Lung (tissue), 12 donors: ENCODE results near the gene CDIPT. TPM values are rescaled to one million over a fixed set of nuclear protein-coding genes. Genes with fewer than 3 reads are reported as not detected.

Source experiments
- ATAC-seq: fragments of 200-7000 bp; cut with Tn5 transposase; one replicate; pipeline ENCODE4 v1.9.1; 2020; ENCODE audit warnings: moderate number of reproducible peaks; ENCODE audit not compliant: insufficient read depth, low FRiP score
- DNase-seq, 3 donors: peaks; one replicate each; pipeline ENCODE4 v3.0.0-alpha.2; 2013 to 2017
- H3K27ac ChIP-seq, 2 donors: one replicate each; pipeline ENCODE4 v1.5.1; 2013; ENCODE audit warnings: mild to moderate bottlenecking in 2 of 2, moderate library complexity in 2 of 2, control low read depth in 1 of 2, inconsistent platforms in 1 of 2, low read depth in 1 of 2, low read length in 1 of 2
- H3K27me3 ChIP-seq, 3 donors: one replicate each; pipeline ENCODE4 v1.5.1; 2013; ENCODE audit warnings: low read length in 2 of 3; ENCODE audit not compliant: control insufficient read depth in 3 of 3, insufficient read depth in 3 of 3
- H3K36me3 ChIP-seq, 4 donors: one replicate each; pipeline ENCODE4 v1.5.1; 2013; ENCODE audit warnings: low read length in 4 of 4, mild to moderate bottlenecking in 1 of 4, moderate library complexity in 1 of 4; ENCODE audit not compliant: control insufficient read depth in 4 of 4, insufficient read depth in 4 of 4
- H3K4me1 ChIP-seq, 5 donors: one replicate each; pipeline ENCODE4 v1.5.1; 2013; ENCODE audit warnings: low read length in 5 of 5, mild to moderate bottlenecking in 2 of 5, moderate library complexity in 1 of 5; ENCODE audit not compliant: control insufficient read depth in 5 of 5, insufficient read depth in 5 of 5
- H3K4me3 ChIP-seq: one replicate; pipeline ENCODE4 v1.5.1; 2013; ENCODE audit warnings: mild to moderate bottlenecking, control low read depth, moderate library complexity
- H3K9ac ChIP-seq, 2 donors: one replicate each; pipeline ENCODE4 v1.5.1; 2013; ENCODE audit warnings: low read length in 2 of 2, control low read depth in 1 of 2; ENCODE audit not compliant: insufficient read depth in 1 of 2
- H3K9me3 ChIP-seq, 4 donors: one replicate each; pipeline ENCODE4 v1.5.1; 2013; ENCODE audit warnings: low read length in 3 of 4, mild to moderate bottlenecking in 1 of 4, moderate library complexity in 1 of 4; ENCODE audit not compliant: control insufficient read depth in 4 of 4, insufficient read depth in 3 of 4
- WGBS, 2 donors: extraction: QIAGEN DNeasy Blood & Tissue Kit; methylation state at CpG; one replicate each; pipeline ENCODE4 v1.1.7; 2013; 5-methylcytosine and 5-hydroxymethylcytosine counted together
- polyA plus RNA-seq, 2 donors: library from polyadenylated mRNA; stranded (reverse); fragments of 200-250 nt; gene quantifications; one replicate each; pipeline ENCODE4 v1.2.1, GENCODE V29; 2013
- total RNA-seq, 2 donors: library from RNA; depleted of rRNA in 1 of 2; stranded (reverse); fragments of >200 nt in 1 of 2; gene quantifications; one replicate each; pipeline ENCODE4 v1.2.1, GENCODE V29; 2014 to 2021
- TF ChIP-seq, protein P1 (sequence below): IDR thresholded peaks from 2 replicates; pipeline ENCODE4 v1.5.1; 2012; ENCODE audit warnings: mild to moderate bottlenecking; ENCODE audit errors: control extremely low read depth, extremely low read depth
- donor health status: control.
- donor health status: control.
- donor health status: Bipolar disorder and iron deficiency.
- donor health status: healthy.
- donor health status: DM: yes; HTN: yes; CAD: no.

The CDIPT gene
- total and polyA plus RNA-seq, 4 donors, result 66.9 to 105 (median 73.3) TPM

DNA sequence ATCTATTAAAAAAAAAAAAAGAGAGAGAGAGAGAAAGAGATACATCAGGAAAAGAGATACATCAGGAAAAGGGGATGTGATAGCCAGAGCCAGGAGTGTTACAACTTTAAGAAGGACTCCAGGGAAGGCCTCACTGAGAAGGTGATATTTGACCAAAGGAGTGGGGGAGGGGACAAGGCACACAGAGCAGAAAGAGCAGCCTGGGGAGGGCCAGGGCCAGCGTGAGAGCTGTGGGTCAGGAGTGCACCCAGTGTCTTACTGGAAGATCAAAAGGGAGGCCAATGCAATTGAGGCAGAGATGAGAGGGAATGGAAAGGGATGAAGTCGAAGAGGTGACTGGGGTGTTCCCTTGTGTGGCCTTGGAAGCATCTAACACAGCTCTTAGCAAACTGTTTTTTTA is 44.9 kb upstream of the CDIPT start:
- H3K27ac ChIP-seq, result no peak overlapping the region
- TF ChIP-seq, protein P1, sequence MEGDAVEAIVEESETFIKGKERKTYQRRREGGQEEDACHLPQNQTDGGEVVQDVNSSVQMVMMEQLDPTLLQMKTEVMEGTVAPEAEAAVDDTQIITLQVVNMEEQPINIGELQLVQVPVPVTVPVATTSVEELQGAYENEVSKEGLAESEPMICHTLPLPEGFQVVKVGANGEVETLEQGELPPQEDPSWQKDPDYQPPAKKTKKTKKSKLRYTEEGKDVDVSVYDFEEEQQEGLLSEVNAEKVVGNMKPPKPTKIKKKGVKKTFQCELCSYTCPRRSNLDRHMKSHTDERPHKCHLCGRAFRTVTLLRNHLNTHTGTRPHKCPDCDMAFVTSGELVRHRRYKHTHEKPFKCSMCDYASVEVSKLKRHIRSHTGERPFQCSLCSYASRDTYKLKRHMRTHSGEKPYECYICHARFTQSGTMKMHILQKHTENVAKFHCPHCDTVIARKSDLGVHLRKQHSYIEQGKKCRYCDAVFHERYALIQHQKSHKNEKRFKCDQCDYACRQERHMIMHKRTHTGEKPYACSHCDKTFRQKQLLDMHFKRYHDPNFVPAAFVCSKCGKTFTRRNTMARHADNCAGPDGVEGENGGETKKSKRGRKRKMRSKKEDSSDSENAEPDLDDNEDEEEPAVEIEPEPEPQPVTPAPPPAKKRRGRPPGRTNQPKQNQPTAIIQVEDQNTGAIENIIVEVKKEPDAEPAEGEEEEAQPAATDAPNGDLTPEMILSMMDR, result no peak

DNA sequence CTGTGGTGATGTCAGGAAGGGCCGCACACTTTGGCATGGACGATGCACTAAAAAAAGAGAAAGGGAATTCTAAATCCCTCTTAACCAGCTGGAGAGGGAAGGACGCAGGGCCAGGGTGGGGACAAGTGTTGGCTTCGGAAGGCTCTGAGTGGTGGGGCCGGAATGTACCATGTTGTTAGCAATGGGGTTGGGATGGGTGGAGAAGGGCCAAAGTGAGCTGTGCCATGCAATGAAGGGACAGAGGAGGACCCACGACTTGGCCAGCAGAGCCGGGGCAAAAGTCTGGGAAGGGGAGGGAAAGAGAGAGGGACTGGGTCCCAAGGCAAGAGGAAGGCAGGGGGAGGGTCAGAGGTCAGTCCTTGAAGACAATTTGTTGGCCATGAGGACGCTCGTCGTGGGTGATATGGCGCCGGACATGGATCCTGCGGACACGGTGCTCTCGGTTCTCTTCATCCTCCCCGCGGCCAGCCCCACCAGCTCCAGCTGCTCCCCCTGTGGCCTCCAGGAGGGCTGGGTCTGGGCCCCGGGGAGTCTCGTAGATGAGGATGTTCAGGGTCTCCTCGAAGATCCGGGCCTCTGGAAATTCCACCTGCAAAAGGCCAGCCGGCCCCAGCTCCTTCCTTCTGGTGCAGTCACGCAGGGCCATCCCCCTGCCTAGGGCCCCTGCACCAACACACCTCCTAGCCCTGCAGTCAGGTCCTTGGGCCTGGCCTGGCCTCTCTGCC is 43.7 kb upstream of the CDIPT start:
- Histone ChIP-seq H3K27ac (no peak overlapping the region), H3K9ac (no peak overlapping the region), H3K4me3 (no peak overlapping the region), H3K27me3 (no peaks in the 10 kb centered on the region), H3K9me3 (no peaks in the 10 kb centered on the region), H3K36me3 (peaks cover 0 to 4% (median 0%) of the 10 kb centered on the region in 4 donors), H3K4me1 (no peaks in the 10 kb centered on the region)
- no peak for DNase-seq
- no peak for ATAC-seq
- WGBS, 2 donors, result 86 to 90% methylated on average over 23 of the region's 23 CpGs
- TF ChIP-seq, protein P1, result no peak

More for the DNA sequence above, 44.9 kb upstream of the CDIPT start:
- Histone ChIP-seq H3K4me1 (no peaks in the 10 kb centered on the region), H3K27me3 (no peaks in the 10 kb centered on the region), H3K36me3 (peaks cover 0 to 4% (median 0%) of the 10 kb centered on the region in 4 donors), H3K9ac (no peak overlapping the region), H3K9me3 (no peaks in the 10 kb centered on the region), H3K4me3 (no peak overlapping the region)
- ATAC-seq (no peak), DNase-seq (no peak)
- WGBS, 2 donors, result 78 to 79% methylated on average over 2 of the region's 2 CpGs

DNA sequence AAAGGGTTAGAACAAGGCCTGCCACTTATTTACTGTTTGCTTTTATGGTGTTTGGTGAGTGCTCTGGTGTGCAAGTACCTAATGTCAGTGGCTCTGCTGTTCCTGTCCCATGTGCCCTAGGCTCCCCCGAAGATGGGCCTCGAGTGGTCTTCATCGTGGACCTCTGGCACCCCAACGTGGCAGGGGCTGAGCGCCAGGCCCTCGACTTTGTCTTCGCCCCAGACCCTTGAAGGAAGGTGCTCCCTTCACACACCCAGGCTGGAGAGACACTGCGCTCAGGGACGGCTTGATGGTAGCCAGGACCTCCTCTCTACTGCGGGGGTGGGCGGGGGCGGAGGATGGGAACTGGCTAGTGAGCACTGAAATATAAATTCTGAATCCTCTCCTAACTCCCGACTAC is 42.6 kb upstream of the CDIPT start:
- Histone ChIP-seq H3K9ac (no peak overlapping the region), H3K4me3 (no peak overlapping the region), H3K9me3 (no peaks in the 10 kb centered on the region), H3K4me1 (peaks cover 0 to 2% (median 0%) of the 10 kb centered on the region in 5 donors), H3K27me3 (peaks cover 0 to 5% (median 0%) of the 10 kb centered on the region in 3 donors), H3K36me3 (peaks cover 0 to 4% (median 0%) of the 10 kb centered on the region in 4 donors), H3K27ac (no peak overlapping the region)
- DNase-seq (no peak), ATAC-seq (no peak)
- TF ChIP-seq, protein P1, result no peak
- WGBS, 2 donors, result 89 to 90% methylated on average over 13 of the region's 13 CpGs

DNA sequence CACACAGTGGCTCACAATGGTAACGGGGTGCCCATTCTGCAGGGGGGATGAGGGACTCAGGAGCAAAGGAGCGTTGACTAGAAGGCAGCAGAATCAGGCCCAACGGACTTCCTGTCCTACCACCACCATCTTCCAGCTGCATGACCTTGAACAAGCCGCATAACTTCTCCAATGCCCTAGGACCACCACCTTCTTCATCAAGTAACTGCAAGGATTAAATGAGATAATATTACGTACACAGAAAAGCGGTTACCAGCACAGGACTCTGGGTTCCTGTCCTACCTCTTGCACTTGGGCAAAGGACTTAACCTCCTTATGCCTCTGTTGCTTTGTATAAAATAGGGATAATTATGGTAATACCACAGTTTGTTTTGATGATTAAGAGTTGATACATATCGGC is 41.9 kb upstream of the CDIPT start:
- Histone ChIP-seq H3K4me3 (no peak overlapping the region), H3K9me3 (no peaks in the 10 kb centered on the region), H3K27me3 (peaks cover 0 to 8% (median 0%) of the 10 kb centered on the region in 3 donors), H3K27ac (no peak overlapping the region), H3K4me1 (peaks cover 0 to 6% (median 0%) of the 10 kb centered on the region in 5 donors), H3K36me3 (peaks cover 0 to 4% (median 0%) of the 10 kb centered on the region in 4 donors), H3K9ac (no peak overlapping the region)
- ATAC-seq (no peak), DNase-seq (no peak)
- TF ChIP-seq, protein P1, result no peak
- 91 to 97% methylated on average over 7 of the region's 7 CpGs for WGBS, 2 donors
